Activated naive CD8-positive, alpha-beta T cell treated with anti-CD3 and anti-CD28 coated beads for 36 hours (primary cell): ENCODE results near the gene IRX2. TPM values are rescaled to one million over a fixed set of nuclear protein-coding genes. Genes with fewer than 3 reads are reported as not detected.

Experiments
- DNase-seq: peaks from one replicate; pipeline ENCODE4 v3.0.0; 2021
- H3K27ac Mint-ChIP-seq: one replicate; pipeline ENCODE4 v1.8.0; 2022; ENCODE audit warnings: mild to moderate bottlenecking, moderate library complexity, mixed read lengths
- H3K27me3 Mint-ChIP-seq: one replicate; pipeline ENCODE4 v1.8.0; 2022; ENCODE audit warnings: mild to moderate bottlenecking, mixed read lengths
- H3K36me3 Mint-ChIP-seq: one replicate; pipeline ENCODE4 v1.8.0; 2021; ENCODE audit warnings: mild to moderate bottlenecking, mixed read lengths
- H3K4me1 Mint-ChIP-seq: one replicate; pipeline ENCODE4 v1.8.0; 2021; ENCODE audit warnings: mixed read lengths
- H3K4me3 Mint-ChIP-seq: one replicate; pipeline ENCODE4 v1.8.0; 2022; ENCODE audit warnings: mild to moderate bottlenecking, moderate library complexity, mixed read lengths
- H3K9me3 Mint-ChIP-seq: one replicate; pipeline ENCODE4 v1.8.0; 2022; ENCODE audit warnings: mixed read lengths
- total RNA-seq, 2 experiments: library from RNA; stranded (reverse); gene quantifications; one replicate each; pipeline ENCODE4 v1.2.3, GENCODE V29; 2021

Gene IRX2
- total RNA-seq, 2 experiments from 2014 or later, result not detected

GRCh38 chr5:2759696-2760461, 8.4 kb upstream of the IRX2 start:
- no peaks in the 10 kb centered on the region for H3K36me3 Mint-ChIP-seq
- H3K27me3 Mint-ChIP-seq, result peaks cover 66% of the 10 kb centered on the region

GRCh38 chr5:2759091-2759490, 7.6 kb upstream of the IRX2 start:
- Mint-ChIP-seq H3K9me3 (peaks cover 4% of the 10 kb centered on the region), H3K27ac (no peak overlapping the region), H3K27me3 (peaks cover 70% of the 10 kb centered on the region), H3K4me1 (peaks cover 10% of the 10 kb centered on the region), H3K36me3 (no peaks in the 10 kb centered on the region), H3K4me3 (no peak overlapping the region)
- DNase-seq, result no peak

More at GRCh38 chr5:2759696-2760461, 8.4 kb upstream of the IRX2 start:
- Mint-ChIP-seq H3K27ac (no peak overlapping the region), H3K9me3 (peaks cover 3% of the 10 kb centered on the region), H3K4me3 (no peak overlapping the region), H3K4me1 (peaks cover 8% of the 10 kb centered on the region)
- DNase-seq, result no peak

- Mint-ChIP-seq H3K27ac (no peak overlapping the region), H3K4me1 (peaks cover 12% of the 10 kb centered on the region), H3K36me3 (no peaks in the 10 kb centered on the region), H3K4me3 (no peak overlapping the region), H3K9me3 (peaks cover 4% of the 10 kb centered on the region), H3K27me3 (peaks cover 75% of the 10 kb centered on the region)
- no peak for DNase-seq
Measured at GRCh38 chr5:2758632-2759031, 7.2 kb upstream of the IRX2 start.

- peaks cover 4% of the 10 kb centered on the region for H3K9me3 Mint-ChIP-seq
- H3K27me3 Mint-ChIP-seq, result peaks cover 83% of the 10 kb centered on the region
- DNase-seq, result no peak
- no peaks in the 10 kb centered on the region for H3K36me3 Mint-ChIP-seq
- no peak overlapping the region for H3K4me3 Mint-ChIP-seq
- no peak overlapping the region for H3K27ac Mint-ChIP-seq
- H3K4me1 Mint-ChIP-seq, result peaks cover 12% of the 10 kb centered on the region
Measured at GRCh38 chr5:2757563-2758351, 6.3 kb upstream of the IRX2 start.

GRCh38 chr5:2756211-2757152, 5.0 kb upstream of the IRX2 start:
- Mint-ChIP-seq H3K4me3 (no peak overlapping the region), H3K36me3 (no peaks in the 10 kb centered on the region), H3K27me3 (peaks cover 84% of the 10 kb centered on the region), H3K27ac (no peak overlapping the region), H3K9me3 (peaks cover 4% of the 10 kb centered on the region), H3K4me1 (peaks cover 15% of the 10 kb centered on the region)
- DNase-seq, result no peak

- no peak for DNase-seq
- Mint-ChIP-seq H3K27ac (no peak overlapping the region), H3K9me3 (peaks cover 4% of the 10 kb centered on the region), H3K36me3 (no peaks in the 10 kb centered on the region), H3K4me1 (peaks cover 15% of the 10 kb centered on the region), H3K27me3 (peaks cover 77% of the 10 kb centered on the region), H3K4me3 (no peak overlapping the region)
Measured at GRCh38 chr5:2755681-2756171, 4.2 kb upstream of the IRX2 start.

- peaks cover 15% of the 10 kb centered on the region for H3K4me1 Mint-ChIP-seq
- H3K9me3 Mint-ChIP-seq, result peaks cover 4% of the 10 kb centered on the region
- no peak overlapping the region for H3K4me3 Mint-ChIP-seq
- H3K36me3 Mint-ChIP-seq, result no peaks in the 10 kb centered on the region
- H3K27me3 Mint-ChIP-seq, result peaks cover 78% of the 10 kb centered on the region
- no peak for DNase-seq
- no peak overlapping the region for H3K27ac Mint-ChIP-seq
Measured at GRCh38 chr5:2755076-2755680, 3.7 kb upstream of the IRX2 start.

GRCh38 chr5:2754581-2755075, 3.2 kb upstream of the IRX2 start:
- Mint-ChIP-seq H3K27ac (no peak overlapping the region), H3K36me3 (peaks cover 3% of the 10 kb centered on the region), H3K4me3 (no peak overlapping the region), H3K9me3 (peaks cover 7% of the 10 kb centered on the region), H3K27me3 (peaks cover 79% of the 10 kb centered on the region), H3K4me1 (peaks cover 18% of the 10 kb centered on the region)
- DNase-seq, result no peak

GRCh38 chr5:2753452-2754420, 2.3 kb upstream of the IRX2 start:
- H3K4me1 Mint-ChIP-seq, result peaks cover 21% of the 10 kb centered on the region
- H3K36me3 Mint-ChIP-seq, result peaks cover 8% of the 10 kb centered on the region
- no peak for DNase-seq
- peaks cover 76% of the 10 kb centered on the region for H3K27me3 Mint-ChIP-seq
- H3K27ac Mint-ChIP-seq, result no peak overlapping the region
- H3K4me3 Mint-ChIP-seq, result no peak overlapping the region
- peaks cover 7% of the 10 kb centered on the region for H3K9me3 Mint-ChIP-seq

- H3K27ac Mint-ChIP-seq, result no peak overlapping the region
- no peak overlapping the region for H3K4me3 Mint-ChIP-seq
- DNase-seq, result no peak
- peaks cover 70% of the 10 kb centered on the region for H3K27me3 Mint-ChIP-seq
- peaks cover 7% of the 10 kb centered on the region for H3K9me3 Mint-ChIP-seq
- peaks cover 21% of the 10 kb centered on the region for H3K4me1 Mint-ChIP-seq
- H3K36me3 Mint-ChIP-seq, result peaks cover 8% of the 10 kb centered on the region
Measured at GRCh38 chr5:2752821-2753439, 1.5 kb upstream of the IRX2 start.

- H3K4me1 Mint-ChIP-seq, result peaks cover 21% of the 10 kb centered on the region
Measured at GRCh38 chr5:2752059-2752820, 763 bp upstream of the IRX2 start.

GRCh38 chr5:2750758-2751464, 566 bp downstream of the IRX2 start:
- Mint-ChIP-seq H3K4me3 (no peak overlapping the region), H3K4me1 (peaks cover 15% of the 10 kb centered on the region), H3K27me3 (peaks cover 67% of the 10 kb centered on the region), H3K9me3 (peaks cover 4% of the 10 kb centered on the region), H3K27ac (no peak overlapping the region), H3K36me3 (peaks cover 8% of the 10 kb centered on the region)
- DNase-seq, result no peak

More at GRCh38 chr5:2752059-2752820, 763 bp upstream of the IRX2 start:
- Mint-ChIP-seq H3K4me3 (no peak overlapping the region), H3K27ac (peak overlapping the region; percentile 52), H3K9me3 (peaks cover 7% of the 10 kb centered on the region), H3K36me3 (peaks cover 8% of the 10 kb centered on the region), H3K27me3 (peaks cover 70% of the 10 kb centered on the region)
- DNase-seq, result no peak
